ENCODE measurements around the gene DQX1. TPM values are rescaled to one million over a fixed set of nuclear protein-coding genes. Genes with fewer than 3 reads are reported as not detected.

The DQX1 gene
- polyA plus RNA-seq, 1 donor from 2014 or later: 0.59 TPM

GRCh38 chr2:74527741-74528140 lies 1.7 kb upstream of the DQX1 start:
- no peaks in the 10 kb centered on the region for H3F3A ChIP-seq (ENCODE audit: insufficient read depth, low read length, poor library complexity, severe bottlenecking)
- H4K20me1 ChIP-seq (ENCODE audit: insufficient read depth): no peaks in the 10 kb centered on the region
- no peaks in the 10 kb centered on the region for H3K9me3 ChIP-seq (ENCODE audit: low read length)
- peaks cover 14% of the 10 kb centered on the region for H3K79me2 ChIP-seq (replicated peaks; ENCODE audit: insufficient read depth, low read length)
- no peaks in the 10 kb centered on the region for H3K36me3 ChIP-seq (ENCODE audit: insufficient read depth, low read length)
- H3K4me2 ChIP-seq (ENCODE audit: low read length): no peak overlapping the region
- no peaks in the 10 kb centered on the region for H3K27me3 ChIP-seq (ENCODE audit: insufficient read depth, low read depth, low read length)
- no peak overlapping the region for H2AFZ ChIP-seq (ENCODE audit: low read depth, low read length)
- no peak for TF ChIP-seq TAF1 (IDR thresholded peaks at IDR 0.05; ENCODE audit: low read depth)
- TF ChIP-seq, protein P1, sequence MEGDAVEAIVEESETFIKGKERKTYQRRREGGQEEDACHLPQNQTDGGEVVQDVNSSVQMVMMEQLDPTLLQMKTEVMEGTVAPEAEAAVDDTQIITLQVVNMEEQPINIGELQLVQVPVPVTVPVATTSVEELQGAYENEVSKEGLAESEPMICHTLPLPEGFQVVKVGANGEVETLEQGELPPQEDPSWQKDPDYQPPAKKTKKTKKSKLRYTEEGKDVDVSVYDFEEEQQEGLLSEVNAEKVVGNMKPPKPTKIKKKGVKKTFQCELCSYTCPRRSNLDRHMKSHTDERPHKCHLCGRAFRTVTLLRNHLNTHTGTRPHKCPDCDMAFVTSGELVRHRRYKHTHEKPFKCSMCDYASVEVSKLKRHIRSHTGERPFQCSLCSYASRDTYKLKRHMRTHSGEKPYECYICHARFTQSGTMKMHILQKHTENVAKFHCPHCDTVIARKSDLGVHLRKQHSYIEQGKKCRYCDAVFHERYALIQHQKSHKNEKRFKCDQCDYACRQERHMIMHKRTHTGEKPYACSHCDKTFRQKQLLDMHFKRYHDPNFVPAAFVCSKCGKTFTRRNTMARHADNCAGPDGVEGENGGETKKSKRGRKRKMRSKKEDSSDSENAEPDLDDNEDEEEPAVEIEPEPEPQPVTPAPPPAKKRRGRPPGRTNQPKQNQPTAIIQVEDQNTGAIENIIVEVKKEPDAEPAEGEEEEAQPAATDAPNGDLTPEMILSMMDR (IDR thresholded peaks at IDR 0.05; ENCODE audit: poor library complexity, severe bottlenecking): no peak
- no peaks in the 10 kb centered on the region for H3K9me2 ChIP-seq (ENCODE audit: insufficient read depth, low read length)
- H3K27ac ChIP-seq (ENCODE audit: low read length): no peak overlapping the region
- H3K4me3 ChIP-seq (ENCODE audit: low read length): no peak overlapping the region
- no peak overlapping the region for H3K9ac ChIP-seq (ENCODE audit: low read length)

DNA sequence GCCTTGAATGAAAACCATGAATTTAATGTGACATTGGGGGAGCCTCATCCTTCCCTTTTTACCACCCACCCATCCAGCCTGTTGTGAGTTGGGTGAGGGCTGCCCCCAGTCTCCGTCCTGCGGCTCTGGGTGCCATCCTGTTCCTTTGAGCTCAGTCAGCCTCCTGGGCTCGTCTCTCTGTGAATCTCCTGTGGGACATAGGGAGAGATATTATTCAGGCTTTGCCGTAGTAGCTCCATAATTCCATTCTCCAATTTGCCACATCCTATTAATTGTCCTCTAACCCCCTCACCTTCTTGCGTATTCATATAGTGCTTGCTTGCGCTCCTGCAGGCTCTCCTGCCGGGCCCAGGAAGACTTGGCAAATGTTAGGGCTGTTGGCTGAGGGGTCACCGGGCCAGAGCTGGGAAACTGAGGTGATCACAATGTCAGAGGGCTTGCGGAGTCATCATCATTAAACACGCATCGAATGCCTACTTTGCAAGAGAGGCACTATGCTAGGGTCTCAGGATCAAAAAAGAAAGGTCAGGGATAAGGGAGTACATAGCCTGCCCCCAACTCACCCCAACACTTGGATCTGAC lies 709 bp upstream of the DQX1 start:
- no peak overlapping the region for H3K4me2 ChIP-seq (ENCODE audit: low read length)
- peaks cover 7% of the 10 kb centered on the region for H3K27me3 ChIP-seq (ENCODE audit: insufficient read depth, low read depth, low read length)
- TF ChIP-seq EZH2 (IDR thresholded peaks at IDR 0.05; ENCODE audit: borderline replicate concordance, insufficient read depth, low read length, poor library complexity, severe bottlenecking): no peak
- TF ChIP-seq EP300 (conservative IDR thresholded peaks at IDR 0.05; ENCODE audit: poor library complexity, severe bottlenecking): no peak
- TF ChIP-seq, protein P1 (IDR thresholded peaks at IDR 0.05; ENCODE audit: poor library complexity, severe bottlenecking): no peak
- no peak for TF ChIP-seq TAF1 (IDR thresholded peaks at IDR 0.05; ENCODE audit: low read depth)
- no peak for TF ChIP-seq POLR2AphosphoS5 (IDR thresholded peaks at IDR 0.05)
- no peak for TF ChIP-seq MXI1 (conservative IDR thresholded peaks at IDR 0.05; ENCODE audit: poor library complexity, severe bottlenecking)
- TF ChIP-seq SMC3 (conservative IDR thresholded peaks at IDR 0.05; ENCODE audit: poor library complexity): no peak
- TF ChIP-seq RAD21 (conservative IDR thresholded peaks at IDR 0.05): no peak
- no peaks in the 10 kb centered on the region for H3K9me2 ChIP-seq (ENCODE audit: insufficient read depth, low read length)
- H3K27ac ChIP-seq (ENCODE audit: low read length): no peak overlapping the region
- no peak overlapping the region for H3K9ac ChIP-seq (ENCODE audit: low read length)
- no peaks in the 10 kb centered on the region for H3F3A ChIP-seq (ENCODE audit: insufficient read depth, low read length, poor library complexity, severe bottlenecking)
- no peak overlapping the region for H2AFZ ChIP-seq (ENCODE audit: low read depth, low read length)
- H3K36me3 ChIP-seq (ENCODE audit: insufficient read depth, low read length): no peaks in the 10 kb centered on the region
- H3K4me3 ChIP-seq (ENCODE audit: low read length): no peak overlapping the region
- H3K9me3 ChIP-seq (ENCODE audit: low read length): no peaks in the 10 kb centered on the region
- peaks cover 14% of the 10 kb centered on the region for H3K79me2 ChIP-seq (replicated peaks; ENCODE audit: insufficient read depth, low read length)
- no peaks in the 10 kb centered on the region for H4K20me1 ChIP-seq (ENCODE audit: insufficient read depth)

DNA sequence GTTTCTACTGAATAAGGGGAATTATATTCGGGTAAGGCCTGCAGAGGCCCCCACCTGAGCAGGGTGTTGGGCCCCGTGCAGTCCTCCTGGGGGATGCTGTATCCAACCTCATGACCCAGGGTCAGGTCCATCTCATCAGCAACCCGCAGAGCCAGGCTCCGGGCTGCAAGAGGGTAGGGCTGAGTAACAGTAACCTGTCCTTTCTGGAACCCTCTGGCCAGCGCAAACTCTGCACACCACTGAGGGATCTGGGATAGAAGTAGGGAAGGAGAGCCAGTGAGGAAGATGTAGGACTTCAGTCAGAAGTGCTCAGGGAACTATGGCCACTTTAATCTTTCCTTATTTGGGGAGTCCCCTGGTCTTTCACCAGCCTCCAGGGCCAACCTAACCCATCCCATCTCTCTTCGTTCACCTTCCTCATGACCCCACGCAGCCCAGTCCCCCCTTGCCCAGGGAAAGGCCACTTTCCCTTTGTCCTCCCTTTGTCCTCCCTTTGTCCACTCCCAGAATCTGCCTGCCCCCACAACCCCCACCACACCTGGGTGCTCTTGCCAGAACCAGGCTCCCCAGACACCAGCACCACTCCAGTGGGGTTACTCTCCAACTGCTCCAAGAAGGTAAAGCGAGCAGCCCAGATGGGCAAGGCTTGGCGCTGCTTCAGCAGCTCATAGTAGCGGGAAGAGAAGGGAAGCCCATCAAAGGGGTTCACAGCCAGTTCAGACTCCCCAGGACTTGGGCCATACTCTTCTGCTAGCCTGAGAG lies 895 bp downstream of the DQX1 start:
- H3F3A ChIP-seq (ENCODE audit: insufficient read depth, low read length, poor library complexity, severe bottlenecking): no peaks in the 10 kb centered on the region
- no peaks in the 10 kb centered on the region for H3K36me3 ChIP-seq (ENCODE audit: insufficient read depth, low read length)
- peaks cover 22% of the 10 kb centered on the region for H3K27me3 ChIP-seq (ENCODE audit: insufficient read depth, low read depth, low read length)
- TF ChIP-seq MXI1 (conservative IDR thresholded peaks at IDR 0.05; ENCODE audit: poor library complexity, severe bottlenecking) (no peak), REST (IDR thresholded peaks at IDR 0.05; ENCODE audit: borderline replicate concordance) (no peak), RAD21 (conservative IDR thresholded peaks at IDR 0.05) (no peak), EP300 (conservative IDR thresholded peaks at IDR 0.05; ENCODE audit: poor library complexity, severe bottlenecking) (no peak)
- H3K4me3 ChIP-seq (ENCODE audit: low read length): no peak overlapping the region
- H3K9me2 ChIP-seq (ENCODE audit: insufficient read depth, low read length): no peaks in the 10 kb centered on the region
- peaks cover 11% of the 10 kb centered on the region for H3K79me2 ChIP-seq (replicated peaks; ENCODE audit: insufficient read depth, low read length)
- H3K9ac ChIP-seq (ENCODE audit: low read length): no peak overlapping the region
- no peaks in the 10 kb centered on the region for H4K20me1 ChIP-seq (ENCODE audit: insufficient read depth)
- no peak overlapping the region for H2AFZ ChIP-seq (ENCODE audit: low read depth, low read length)
- H3K4me2 ChIP-seq (ENCODE audit: low read length): no peak overlapping the region
- H3K9me3 ChIP-seq (ENCODE audit: low read length): no peaks in the 10 kb centered on the region
- no peak overlapping the region for H3K27ac ChIP-seq (ENCODE audit: low read length)
